ENCODE results near the gene EEIG1.

GRCh38 chr9:127961613-127962155, 19.1 kb downstream of the EEIG1 start:
- TF ChIP-seq CTCF (IDR thresholded peaks at IDR 0.05), result no peak
- TF ChIP-seq EZH2 (IDR thresholded peaks at IDR 0.05; ENCODE audit: borderline replicate concordance, insufficient read depth, low read depth, low read length, poor library complexity, severe bottlenecking), result no peak

Measured in B cell (primary cell).